Right lobe of liver (tissue), 4 donors: ENCODE data around the gene ATP1B2.

Source experiments
- CTCF ChIP-seq, 4 donors: fragments of 200-600 bp in 3 of 4; fragments of 450-650 bp in 1 of 4; IDR thresholded peaks; one replicate each; pipeline versions ENCODE4 v1.5.1 to v1.8.0; 2016 to 2022; ENCODE audit warnings: antibody characterized with exemption in 4 of 4, mild to moderate bottlenecking in 2 of 4
- POLR2A ChIP-seq: fragments of 450-650 bp; IDR thresholded peaks from one replicate; pipeline ENCODE4 v1.6.1; 2017; ENCODE audit warnings: antibody characterized with exemption, mild to moderate bottlenecking
- donor health status: DM: no; HTN: no; CAD: no.
- donor health status: DM: no; HTN: no; CAD: no.
- donor health status: DM: no; HTN: yes; CAD: no.

GRCh38 chr17:7623661-7624060 lies 27.1 kb upstream of the ATP1B2 start:
- TF ChIP-seq POLR2A (no peak), CTCF (IDR thresholded peaks at IDR 0.05) (no peak)
